HG02938 (cell line): ENCODE measurements around the gene PKD1.

Experiments used
- ATAC-seq: cut with Tn5 transposase; IDR thresholded peaks from one replicate; pipeline ENCODE4 v1.9.1; 2021; ENCODE audit warnings: mild to moderate bottlenecking, moderate library complexity; ENCODE audit not compliant: unreplicated experiment

PKD1 gene

DNA sequence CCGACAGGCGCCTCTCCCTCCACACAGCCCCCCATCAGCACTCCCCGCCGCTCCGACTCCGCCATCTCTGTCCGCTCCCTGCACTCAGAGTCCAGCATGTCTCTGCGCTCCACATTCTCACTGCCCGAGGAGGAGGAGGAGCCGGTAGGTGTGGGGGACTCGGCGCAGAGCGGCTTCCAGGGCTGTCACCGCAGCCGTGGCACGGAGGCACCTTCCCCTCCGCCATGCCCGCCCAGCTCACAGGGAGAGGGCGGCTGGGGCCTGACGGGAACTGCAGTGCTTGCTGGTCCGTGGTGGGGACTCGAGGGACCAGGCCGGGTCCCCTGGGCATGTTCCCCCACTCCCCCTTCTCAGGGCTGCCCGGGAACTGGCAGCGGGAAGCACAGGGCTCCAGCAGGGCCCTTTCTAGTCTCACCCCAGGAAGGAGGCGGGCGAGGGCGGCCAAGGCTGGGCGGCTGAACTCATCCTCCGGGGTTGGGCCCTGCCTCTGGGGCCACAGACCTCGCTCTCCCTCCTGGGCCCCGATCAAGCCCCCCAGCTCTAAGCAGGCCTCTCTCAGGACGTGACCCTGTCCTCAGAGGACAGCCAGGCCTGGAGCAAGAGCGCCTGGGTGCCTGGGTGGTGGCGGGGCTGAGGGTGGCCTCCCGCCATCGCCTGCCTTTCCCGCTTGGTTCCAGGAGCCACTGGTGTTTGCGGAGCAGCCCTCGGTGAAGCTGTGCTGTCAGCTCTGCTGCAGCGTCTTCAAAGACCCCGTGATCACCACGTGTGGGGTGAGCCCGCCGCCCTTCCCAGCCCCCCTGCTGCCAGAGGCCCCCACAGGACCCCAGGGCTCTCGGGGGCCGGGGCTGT lies 35.1 kb upstream of the PKD1 start:
- ATAC-seq = no peak

DNA sequence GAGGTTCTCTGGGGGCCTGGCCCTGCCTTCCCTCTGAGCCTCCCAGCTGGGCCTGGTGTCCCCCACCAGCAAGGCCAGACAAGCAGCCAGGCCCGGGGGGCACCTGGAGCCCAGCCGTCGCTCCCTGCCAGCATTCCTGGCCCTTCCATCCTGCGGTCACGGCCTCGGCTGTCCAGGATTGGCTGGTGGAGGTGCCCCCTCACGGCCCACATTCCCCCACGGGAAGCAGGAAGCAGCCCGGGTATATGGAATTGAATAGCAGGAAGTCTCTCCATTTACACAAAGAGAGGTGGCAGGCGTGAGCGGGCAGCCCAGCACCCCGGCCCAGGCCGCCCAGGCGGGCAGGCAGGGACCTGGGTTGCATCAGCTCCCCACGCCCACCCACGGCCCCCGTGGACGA lies 34.4 kb upstream of the PKD1 start:
- ATAC-seq = no peak

DNA sequence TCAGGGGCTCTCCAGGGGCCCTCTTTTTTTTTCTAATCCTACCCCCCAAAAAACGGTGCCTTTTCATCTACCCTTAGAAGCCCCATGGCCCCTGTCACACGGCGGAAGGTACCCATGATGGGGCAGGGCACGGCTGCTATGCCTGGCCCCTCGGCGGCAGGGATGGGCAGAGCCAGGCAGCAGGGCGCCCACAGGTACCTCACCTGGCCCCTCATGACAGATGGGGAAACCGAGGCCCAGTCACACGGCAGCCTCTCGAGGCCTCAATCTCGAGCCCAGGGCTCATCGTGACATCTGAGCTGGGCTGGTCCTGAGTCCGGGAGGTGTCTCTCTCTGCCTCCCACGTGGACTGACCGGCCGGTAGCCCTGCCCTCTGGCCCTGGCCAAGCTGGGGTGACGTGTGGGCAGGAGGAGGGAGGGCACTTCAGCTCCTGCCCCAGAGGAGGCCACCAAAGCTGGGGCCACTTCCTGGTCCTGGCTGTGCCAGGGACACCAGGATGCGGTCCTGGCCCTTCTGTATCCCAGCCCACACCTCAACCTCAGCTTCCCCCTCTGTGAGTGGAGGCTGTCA lies 31.5 kb upstream of the PKD1 start:
- no peak for ATAC-seq

DNA sequence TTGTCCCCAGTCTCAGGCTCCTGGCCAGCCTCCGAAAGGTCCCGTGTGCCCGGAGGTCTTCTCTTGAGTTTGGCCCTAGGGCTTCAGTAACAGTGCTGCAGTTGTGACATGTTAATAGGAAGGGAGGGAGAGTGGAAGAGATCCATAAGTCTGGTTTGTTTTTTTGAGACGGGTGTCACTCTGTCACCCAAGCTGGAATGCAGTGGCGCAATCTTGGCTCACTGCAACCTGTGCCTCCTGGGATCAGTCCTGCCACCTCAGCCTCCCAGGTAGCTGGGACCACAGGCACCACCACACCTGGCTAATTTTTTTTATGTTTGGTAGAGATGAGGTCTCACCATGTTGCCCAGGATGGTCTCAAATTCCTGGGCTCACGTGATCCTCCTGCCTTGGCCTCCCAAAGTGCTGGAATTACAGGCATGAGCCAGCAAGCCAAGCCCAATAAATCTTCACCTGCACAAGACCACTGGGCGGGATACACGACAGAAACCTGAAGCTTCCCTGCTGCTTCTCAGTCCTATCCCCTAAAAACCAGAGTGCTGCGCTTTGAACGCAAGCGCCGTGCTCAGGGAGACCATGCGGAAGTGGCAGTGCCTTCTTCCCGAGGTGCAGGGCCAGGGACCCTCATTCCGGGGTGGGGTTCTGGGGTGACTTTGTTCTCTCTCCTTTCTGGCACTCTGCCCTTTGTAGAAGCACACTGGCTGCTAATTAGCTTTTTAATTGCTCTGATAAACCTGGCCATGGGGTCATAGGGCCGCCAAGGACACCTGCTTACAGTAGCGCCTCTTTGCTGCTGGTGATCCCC lies 30.8 kb upstream of the PKD1 start:
- ATAC-seq = no peak

DNA sequence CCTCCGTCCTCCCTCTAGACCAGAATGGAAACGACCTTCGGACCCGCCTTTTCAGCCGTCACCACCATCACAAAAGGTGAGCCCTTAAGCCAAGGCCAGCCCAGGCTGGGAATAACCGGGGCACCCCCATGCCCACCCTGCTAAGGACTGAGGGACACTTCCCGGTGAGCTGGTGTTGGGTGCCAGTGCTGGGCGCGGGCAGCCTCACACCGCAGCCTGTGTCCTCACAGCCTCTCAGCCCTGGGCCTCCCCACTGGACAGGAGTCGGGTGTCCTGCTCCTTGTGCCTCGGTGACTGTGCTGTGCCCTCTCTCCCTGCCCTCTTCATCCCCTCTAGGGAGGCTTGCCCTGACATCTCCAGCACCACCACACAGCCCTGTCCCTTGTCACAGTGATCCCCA lies 30.2 kb upstream of the PKD1 start:
- ATAC-seq = no peak

DNA sequence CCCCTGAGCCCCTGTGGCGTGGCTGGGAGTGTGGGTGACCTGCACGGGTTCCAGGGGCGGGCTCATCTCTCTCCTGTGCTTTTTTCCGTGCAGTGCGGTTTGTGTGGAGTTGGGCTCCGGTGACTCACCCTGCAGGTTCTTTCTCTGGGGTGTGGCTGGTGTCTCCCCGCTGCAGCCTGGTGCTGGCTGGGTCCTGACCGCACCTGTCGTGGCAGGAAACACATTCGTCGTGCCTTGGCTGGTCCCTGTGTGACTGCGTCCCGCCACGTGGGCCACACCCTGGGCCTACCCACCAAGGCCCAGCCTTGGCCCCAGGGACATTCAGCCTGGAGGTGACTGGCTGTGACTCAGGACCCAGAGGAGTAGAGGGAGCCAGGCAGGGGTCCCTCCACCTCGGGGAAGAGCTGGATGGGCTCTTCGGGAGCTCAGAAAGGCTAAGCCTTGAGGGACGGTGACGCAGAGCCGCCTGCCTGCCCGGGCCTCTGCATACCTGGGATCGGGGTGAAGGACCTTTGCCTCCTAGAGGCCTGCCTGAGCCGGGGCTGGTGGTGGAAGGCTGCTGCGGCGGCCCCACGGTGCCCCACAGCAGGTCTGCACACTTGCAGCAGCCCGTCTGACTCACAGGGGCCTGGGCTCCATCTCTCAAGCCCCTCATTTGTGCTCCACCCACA lies 27.6 kb upstream of the PKD1 start:
- ATAC-seq = no peak

DNA sequence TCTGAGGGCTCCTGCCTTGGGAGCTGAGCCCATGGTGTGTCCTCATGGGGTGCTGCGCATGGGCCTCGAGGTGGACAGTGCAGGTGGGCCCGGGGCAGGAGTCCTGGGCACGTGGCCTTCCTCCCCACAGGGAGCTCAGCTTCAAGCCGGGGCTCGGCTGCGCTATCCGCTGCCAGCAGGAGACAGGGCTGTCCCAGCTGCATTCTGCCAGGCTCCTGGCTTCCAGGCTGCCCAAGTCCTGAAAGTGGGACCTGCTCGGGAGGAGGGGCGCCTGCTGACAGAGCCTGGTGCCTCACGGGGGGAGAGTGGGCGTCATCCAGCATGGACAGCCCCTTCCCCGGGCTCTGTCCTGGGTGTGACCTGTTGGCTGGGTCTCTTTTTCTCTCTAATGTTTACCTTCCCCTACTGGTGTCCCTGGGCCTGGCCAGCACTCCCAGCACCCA lies 27.0 kb upstream of the PKD1 start:
- no peak for ATAC-seq

DNA sequence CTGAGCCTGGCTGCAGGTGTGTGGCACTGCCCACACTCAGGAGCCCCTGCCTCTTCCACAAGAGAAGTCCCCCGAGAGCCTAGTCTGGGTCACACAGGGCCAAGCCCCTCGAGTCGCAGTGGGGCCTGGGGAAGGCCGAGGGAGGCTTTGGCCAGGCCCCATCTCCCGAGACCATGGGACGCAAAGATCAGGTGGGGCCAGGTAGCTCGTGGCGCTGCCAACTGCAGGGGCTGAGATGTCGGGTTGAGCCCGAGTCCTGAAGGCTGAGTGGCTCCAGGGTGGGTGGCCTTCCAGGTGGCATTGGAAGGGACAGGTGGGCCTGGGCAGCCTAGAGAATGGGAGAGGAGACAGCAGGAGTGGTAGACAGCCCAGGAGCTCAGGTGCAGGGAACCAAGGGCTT lies 26.2 kb upstream of the PKD1 start:
- ATAC-seq = no peak

DNA sequence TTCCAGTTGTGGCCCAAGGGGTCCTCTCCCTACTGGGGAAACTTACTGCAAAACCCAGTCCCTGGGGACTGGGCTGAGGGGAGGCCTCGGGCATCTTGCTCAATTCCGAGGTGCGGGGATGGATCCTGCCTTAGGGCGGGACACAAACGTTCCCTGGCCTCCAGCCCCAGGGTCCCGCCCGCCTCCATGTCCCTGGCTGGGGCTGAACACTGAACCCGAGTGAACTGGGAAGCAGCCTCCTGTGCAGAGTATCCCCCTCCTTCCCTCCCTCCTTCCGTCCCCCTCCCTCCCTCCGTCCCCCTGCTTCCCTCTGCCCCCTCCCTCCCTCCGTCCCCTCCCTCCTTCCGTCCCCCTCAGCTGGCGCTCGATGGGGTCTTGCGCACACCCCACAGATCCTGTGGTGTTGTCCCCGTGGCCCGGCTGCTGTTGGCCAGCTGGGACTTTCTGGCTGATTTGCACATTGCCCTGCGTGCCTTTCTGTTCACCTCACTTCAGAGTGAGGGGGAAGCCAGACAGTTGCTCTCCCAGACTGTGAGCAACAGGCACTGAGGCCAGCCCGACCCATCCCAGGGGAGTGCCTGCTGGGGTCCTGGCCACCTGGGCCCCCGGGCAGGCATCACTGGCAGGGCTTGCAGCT lies 25.3 kb upstream of the PKD1 start:
- ATAC-seq = no peak

DNA sequence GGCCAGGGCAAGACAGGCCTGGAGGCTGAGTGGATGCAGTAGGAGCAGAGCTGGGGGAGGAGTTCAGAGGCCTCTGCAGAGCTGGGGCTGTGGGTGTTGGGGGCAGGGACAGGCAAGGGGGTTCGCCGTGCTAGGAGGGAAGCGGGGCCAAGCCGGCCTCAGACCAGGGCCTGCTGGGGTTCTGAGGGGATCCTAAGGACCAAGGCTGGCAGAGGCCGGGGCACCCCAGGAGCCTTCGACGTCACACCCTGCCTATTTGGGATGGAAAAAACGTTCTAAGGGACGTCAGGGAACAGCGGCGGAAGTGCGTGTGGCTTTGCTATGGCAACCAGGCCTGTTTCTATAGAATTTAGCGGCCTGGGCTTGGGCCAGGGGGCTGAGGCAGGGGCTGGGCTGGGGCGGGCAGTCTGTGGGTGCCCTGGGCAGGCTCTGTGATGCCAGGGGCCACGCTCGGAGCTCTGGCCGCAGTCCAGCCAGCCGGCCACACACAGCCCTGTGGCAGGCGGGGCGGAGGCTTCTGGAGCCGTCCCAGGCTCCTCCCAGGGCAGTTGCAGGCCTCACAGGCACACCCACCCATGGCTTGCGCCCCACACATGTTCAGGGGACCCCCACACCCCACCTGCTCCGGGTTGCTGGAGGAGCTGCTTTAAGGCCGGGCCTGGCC lies 23.6 kb upstream of the PKD1 start:
- ATAC-seq = no peak

DNA sequence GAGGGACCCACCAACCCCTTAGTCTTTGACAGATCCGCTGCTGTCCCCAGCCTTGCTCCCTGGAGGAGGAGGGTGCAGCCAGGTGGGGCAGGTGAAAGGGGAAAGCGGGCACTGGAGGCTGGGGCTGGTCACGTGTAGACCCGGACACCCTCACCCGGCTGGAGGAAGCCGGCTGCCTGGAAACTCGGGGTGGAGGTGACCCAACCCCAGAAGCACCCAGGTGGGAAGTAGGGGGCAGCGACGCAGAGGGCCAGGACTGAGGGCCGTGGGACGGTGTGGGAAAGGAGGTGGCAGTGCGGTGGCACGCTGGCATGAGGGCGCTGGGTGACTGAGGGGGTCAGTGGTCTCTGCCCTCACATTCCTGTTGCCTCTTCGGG lies 22.6 kb upstream of the PKD1 start:
- ATAC-seq = no peak

DNA sequence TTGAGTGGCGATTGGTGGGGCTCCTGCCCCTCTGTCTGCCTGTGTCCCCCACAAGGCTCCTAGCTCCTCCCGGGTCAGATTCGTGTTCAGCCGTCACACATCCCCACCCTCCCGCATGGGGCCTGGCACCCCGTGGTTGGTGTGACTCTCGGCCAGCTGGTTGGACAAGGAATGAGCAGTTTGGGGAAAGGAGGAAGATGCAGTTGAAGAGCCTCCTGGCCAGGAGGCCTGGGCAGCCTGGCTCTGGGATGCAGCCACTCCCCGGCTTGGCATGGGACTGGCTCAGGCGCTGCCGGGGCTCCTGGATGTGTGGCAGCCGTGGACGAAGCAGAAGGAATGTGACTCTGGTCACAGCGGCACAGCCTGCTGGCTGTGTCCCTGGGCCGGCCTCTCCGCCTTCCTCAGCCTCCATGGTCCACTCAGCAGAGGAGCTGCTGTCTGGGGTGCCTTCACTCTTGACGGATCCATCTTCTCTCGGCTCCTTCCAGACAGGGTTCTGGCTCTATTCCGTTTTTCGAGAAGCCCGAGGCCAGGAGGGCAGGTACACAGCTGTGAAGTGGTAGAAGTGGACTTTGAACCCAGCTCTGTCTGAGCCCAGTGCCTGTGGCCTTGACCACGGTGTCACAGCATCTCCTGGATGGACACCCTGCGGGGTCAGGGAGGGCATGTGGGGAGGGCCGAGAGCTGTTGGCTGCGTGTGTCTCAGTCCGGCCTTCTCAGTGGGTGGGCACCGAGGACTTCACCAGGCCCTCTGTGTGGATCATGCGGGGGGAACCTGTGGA lies 22.0 kb upstream of the PKD1 start:
- ATAC-seq = no peak

DNA sequence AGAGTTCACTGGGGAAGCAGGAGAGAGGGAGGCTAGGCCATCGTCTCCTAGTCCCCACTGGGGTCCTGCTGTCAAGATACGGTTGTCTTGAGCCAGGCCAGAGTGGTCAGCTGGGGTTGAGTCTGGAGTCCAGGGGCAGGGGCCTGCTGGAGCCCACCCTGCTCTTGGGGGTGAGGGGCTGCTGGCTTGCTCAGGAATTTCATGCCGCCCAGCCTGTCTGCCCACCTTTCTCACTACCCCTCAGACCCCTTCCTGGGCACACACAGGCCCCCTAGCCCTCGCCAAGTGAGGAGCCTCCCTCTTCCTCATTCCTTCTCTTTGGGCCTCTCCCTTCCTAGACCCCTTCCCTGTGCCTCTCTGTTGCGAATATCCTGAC lies 21.1 kb upstream of the PKD1 start:
- no peak for ATAC-seq

DNA sequence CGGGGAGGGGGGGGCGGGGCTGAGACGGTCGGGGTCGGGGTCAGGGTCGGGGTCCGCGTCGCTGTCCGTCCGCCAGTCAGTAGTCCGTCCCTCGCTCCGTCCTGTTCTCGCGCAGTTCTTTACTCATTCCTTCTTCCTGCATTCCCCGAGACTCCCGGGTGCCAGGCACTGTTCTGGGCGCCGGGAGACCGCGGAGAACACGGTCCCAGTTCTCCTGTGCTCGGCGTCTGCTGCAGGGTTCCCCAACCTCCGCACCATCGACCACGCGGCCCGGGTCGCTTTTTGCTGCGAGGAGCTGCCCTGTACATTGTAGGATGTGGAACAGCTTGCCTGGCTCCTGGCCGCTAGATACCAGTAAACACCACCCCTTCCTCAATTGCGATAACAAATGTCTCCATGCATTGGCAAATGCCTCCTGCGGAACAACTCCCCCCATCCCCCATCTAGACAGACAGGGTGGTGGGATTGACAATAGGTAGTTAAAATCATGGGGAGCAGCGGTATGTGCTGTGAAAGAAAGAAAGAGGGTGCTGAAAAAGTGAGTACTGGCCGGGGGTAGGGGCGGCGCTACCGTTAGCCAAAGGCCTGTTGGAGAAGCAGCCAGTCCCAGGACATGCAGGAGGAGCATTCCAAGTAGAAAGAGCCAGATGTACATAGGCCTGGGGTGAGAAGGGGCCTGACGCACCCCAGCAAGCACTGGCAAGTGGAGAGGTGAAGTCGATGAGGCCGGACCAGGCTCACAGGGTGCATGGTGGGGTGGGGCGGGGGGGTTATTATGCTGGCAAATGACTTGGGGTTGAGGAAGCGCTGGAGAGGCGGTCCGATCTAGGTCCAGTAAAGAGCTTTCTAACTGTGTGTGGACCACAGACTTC lies 20.5 kb upstream of the PKD1 start:
- no peak for ATAC-seq

DNA sequence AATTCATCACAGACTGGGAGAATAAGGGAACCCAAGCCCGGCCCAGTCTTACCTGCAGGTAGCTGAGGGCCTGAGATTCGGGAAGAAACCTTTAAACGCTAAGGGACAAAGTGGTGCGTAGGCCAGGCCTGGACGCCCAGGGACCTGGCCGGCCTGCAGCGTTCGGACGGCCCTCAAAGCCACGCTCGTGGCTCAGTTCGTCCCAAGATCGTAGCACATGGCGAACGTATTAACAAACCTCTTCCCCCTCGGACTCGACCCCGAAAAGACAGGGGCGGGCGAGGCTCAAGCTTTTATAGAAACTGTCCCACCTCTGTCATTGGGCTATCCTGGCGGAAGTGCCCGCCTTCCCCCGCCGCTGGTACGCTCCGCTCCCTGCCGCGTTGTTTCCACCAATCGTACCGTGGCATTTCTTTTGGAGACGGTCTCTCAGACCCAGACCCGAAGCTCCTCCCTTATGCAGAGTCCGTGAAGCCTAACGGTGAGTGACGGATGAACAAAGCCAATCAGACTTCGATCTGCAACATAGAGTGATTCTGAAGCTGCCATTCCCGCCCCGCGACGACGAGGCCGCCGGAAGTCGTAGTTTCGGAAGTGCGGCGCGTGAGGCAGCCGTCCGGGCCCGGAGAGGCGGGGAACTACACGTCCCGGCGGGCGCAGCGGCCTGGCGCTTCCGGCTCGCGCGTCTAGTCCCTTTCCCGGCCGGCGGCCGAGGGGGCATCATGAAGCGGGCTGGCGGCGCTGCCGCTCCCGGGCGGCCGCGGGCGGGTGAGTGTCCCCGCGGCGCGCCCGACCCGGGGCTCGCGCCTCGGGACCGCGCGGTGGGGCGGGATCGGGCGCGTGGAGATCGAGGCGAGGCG lies 19.6 kb upstream of the PKD1 start, which contains the start of gene TRAF7:
Gene TRAF7, plus strand, starts transcription at position 692 of the 860 bp plus-strand sequence. CDS start 8,139 bp downstream, outside the sequence.
- peak; percentile 93 for ATAC-seq

DNA sequence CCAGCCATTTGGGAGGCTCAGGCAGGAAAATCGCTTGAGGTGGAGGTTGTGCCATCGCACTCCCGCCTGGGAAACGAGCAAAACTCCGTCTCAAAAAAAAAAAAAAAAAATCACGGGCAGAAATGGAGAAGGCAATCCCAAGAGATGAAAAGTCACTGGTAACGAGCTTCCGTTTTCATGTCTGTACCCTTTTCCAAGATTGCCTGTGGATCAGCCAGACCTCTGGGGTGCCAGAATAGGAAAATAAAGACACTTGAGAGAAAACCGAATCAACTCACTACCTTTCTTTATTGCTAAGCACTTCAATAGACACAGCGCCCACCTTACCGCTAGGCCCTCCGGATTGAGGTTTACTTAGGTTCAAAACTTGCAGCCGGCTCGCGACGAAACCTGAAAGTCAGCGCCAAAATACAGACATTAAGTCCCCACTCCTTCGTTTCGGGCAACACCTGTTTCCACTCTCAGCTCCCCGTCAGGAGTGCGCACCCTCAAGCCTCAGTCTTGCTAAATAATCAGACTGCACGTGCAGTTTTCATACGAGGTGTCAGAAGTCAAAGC lies 18.9 kb upstream of the PKD1 start:
- no peak for ATAC-seq
